ENCODE measurements around the gene CMIP.

The CMIP gene

DNA sequence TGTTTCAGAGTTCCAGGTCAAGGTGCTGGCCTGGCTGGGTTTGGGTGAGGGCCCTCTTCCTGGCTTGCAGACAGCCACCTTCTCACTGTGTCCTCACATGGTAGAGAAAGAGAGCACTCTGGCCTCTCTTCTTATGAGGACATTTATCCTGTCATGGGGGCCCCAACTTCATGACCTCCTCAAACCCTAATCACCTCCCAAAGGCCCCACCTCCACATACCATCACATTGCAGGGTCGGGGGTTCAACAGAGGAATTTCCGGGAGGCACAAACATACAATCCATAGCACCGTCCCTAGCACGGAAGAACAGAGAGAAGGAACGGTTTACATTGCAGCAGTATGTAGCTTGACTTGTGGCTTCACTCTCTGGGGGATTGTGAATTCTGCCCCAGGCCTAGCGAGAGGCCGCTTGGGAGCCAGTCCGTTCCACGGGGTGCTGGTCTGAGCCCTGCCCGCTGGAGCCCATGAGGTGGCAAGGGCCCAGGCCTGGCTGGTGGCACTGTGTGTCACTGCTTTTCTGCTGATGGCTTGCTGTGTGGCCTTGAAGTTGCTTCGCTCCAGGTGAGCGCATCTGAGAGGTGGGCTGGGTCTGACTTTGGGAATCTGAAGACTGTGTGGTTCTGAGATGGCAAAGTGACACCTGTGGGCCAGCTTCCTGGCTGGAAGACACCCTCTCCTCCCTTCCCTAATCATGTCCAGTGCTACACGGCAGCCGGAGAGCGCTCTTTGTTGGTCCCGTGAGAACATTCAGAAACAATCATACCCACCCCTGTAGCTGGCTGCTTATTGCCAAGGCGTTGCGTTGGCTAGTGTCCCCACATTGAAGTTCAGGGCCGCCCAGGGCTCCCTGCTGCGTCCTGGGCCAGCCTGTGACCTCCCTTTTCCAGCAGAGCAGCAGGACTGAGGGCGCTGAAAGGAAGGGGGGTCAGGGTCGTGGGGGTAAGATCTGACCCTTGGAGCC lies 98.3 kb downstream of the CMIP start:
- no peak for DNase-seq (ENCODE audit: low read depth)
- H3K4me3 ChIP-seq (replicated peaks; ENCODE audit: low read depth, low read length): no peak overlapping the region
- TF ChIP-seq, protein P1, sequence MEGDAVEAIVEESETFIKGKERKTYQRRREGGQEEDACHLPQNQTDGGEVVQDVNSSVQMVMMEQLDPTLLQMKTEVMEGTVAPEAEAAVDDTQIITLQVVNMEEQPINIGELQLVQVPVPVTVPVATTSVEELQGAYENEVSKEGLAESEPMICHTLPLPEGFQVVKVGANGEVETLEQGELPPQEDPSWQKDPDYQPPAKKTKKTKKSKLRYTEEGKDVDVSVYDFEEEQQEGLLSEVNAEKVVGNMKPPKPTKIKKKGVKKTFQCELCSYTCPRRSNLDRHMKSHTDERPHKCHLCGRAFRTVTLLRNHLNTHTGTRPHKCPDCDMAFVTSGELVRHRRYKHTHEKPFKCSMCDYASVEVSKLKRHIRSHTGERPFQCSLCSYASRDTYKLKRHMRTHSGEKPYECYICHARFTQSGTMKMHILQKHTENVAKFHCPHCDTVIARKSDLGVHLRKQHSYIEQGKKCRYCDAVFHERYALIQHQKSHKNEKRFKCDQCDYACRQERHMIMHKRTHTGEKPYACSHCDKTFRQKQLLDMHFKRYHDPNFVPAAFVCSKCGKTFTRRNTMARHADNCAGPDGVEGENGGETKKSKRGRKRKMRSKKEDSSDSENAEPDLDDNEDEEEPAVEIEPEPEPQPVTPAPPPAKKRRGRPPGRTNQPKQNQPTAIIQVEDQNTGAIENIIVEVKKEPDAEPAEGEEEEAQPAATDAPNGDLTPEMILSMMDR (IDR thresholded peaks at IDR 0.05; ENCODE audit: low read length, missing control alignments): no peak

DNA sequence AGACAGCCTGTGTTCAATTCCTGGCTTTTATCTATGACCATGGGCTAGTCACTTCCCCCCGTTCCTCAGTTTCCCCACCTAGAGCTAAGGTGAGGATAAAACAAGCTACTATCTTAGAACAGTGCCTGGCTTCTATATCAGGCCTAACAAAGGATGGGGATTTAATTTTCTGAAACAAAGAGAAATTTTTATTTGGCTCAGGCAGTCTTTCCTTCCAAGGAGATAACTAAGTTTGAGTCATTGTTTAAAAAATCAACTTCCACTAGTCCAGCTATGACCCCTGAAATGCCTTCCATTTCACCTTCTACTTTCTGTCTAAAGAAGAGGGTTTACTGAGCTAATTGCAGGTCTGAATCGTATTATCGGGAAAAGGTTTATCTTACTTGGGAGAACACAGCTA lies 99.0 kb downstream of the CMIP start:
- TF ChIP-seq, protein P1 (IDR thresholded peaks at IDR 0.05; ENCODE audit: low read length, missing control alignments): no peak
- no peak for DNase-seq (ENCODE audit: low read depth)
- H3K4me3 ChIP-seq (replicated peaks; ENCODE audit: low read depth, low read length): no peak overlapping the region

DNA sequence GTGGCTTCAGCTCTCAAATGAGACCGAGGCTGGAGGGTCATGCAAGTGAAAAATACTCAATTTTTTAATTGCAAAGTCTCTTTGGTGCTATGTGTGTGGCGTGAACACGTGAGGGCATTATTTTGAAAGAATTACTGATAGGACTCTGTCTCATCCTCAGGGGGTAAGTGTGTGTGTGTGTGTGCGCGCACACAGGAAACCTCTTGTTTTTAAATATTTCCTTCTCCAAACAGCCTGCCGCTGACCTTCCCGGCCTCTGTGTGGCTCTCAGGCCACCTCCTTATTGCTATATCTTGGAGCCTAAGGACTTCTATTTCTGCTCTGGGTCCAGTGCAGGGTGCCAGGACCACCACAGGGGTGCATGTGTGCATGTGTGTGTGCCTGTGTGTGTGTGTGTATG lies 99.7 kb downstream of the CMIP start:
- no peak overlapping the region for H3K4me3 ChIP-seq (replicated peaks; ENCODE audit: low read depth, low read length)
- no peak for DNase-seq (ENCODE audit: low read depth)
- TF ChIP-seq, protein P1 (IDR thresholded peaks at IDR 0.05; ENCODE audit: low read length, missing control alignments): no peak

DNA sequence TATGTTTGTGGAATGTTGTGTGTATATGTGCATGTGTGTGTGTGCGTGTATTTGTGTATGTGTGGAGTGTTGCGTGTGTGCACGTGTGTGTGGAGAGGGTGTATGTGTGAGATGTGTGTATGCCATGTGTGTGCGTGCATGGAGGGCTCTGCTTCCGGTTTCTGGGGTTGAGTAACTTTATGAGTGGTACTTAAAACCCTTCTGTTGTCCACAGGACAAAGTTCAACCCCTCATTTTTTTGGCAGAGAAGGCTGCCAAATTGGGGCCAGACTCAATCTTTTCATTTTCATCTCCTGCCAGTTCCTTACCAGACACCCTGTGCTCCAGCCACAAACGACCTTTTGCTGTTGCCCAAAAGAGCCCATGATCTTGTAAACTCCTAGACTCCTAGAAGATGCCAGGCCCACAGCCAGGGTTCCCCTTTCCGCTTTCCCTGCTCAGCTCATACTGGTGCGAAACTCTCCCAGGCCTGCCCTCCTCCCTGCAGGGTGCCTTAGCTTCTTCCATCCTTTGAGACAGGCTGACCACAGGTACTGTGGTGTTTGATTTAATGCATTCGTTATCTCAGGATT lies 100.2 kb downstream of the CMIP start:
- no peak for DNase-seq (ENCODE audit: low read depth)
- no peak overlapping the region for H3K4me3 ChIP-seq (replicated peaks; ENCODE audit: low read depth, low read length)
- TF ChIP-seq, protein P1 (IDR thresholded peaks at IDR 0.05; ENCODE audit: low read length, missing control alignments): no peak

DNA sequence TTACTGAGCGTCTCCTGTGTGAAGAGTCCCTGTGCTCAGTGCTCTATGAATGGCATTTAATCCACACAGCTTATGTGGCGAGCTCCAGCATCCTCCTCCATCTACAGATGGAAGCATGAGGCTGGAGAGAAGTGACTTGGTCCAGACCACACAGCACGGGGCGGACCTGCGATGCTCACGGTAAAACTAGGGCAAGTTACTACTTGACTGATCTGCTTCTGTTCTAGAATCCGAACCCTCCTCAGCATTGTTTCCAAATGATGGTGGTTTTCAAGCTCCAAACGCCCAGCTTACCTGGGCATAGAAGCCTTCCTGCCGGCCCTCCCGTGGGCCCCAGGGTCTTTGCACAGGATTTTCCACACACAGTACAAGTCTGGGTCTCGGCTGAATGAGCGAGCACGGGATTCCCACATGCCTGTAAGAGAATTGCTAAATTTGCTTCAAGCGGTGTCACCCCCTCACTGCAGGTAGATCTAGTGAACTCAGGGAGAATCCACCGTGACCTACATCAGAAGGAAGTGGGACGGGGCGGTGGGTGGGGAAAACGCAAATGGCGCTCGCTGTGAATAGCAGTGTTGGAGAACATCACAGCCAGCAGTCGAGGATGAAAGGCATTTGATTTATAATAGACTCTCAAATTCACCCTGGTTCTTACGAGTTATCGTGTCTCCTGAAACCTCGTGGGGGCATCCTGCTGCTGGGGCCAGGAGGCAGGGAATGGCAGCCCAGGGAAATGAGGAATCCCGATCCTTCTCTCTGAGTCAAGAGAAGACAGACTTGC lies 101.1 kb downstream of the CMIP start:
- no peak overlapping the region for H3K4me3 ChIP-seq (replicated peaks; ENCODE audit: low read depth, low read length)
- no peak for DNase-seq (ENCODE audit: low read depth)
- TF ChIP-seq, protein P1 (IDR thresholded peaks at IDR 0.05; ENCODE audit: low read length, missing control alignments): no peak

DNA sequence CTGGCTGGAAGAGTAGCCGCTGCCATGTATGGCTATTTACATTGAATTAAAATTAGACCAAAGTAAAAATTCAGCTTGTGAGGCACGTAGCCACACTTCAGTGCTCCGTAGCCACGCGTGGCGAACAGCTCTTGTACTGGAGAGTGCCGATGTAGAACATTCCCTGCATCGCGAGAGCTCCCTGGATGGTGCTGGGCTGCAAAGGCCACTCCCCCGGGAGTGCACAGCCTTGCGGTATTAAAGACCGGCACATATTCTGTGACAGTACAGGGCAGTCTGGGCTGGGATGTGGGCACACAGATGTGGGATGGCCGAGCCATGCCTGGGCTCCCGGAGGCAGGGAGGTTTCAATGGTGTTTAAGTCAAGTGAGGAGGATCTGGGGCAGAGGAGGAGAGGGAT lies 102.2 kb downstream of the CMIP start:
- no peak overlapping the region for H3K4me3 ChIP-seq (replicated peaks; ENCODE audit: low read depth, low read length)
- DNase-seq (ENCODE audit: low read depth): no peak
- TF ChIP-seq, protein P1 (IDR thresholded peaks at IDR 0.05; ENCODE audit: low read length, missing control alignments): no peak
